AG09309 (cell line): ENCODE results near the gene RALGDS.

Experiments
- DNase-seq: peaks from one replicate; pipeline ENCODE4 v3.0.0-alpha.2; 2010; ENCODE audit warnings: low read depth
- H3K4me3 ChIP-seq: 2 replicates; pipeline ENCODE4 v1.5.1; 2011; ENCODE audit warnings: mild to moderate bottlenecking, low read depth, low read length, moderate library complexity; ENCODE audit not compliant: control insufficient read depth
- TF ChIP-seq, protein P1 (sequence below): IDR thresholded peaks from 2 replicates; pipeline ENCODE4 v1.5.1; 2011; ENCODE audit warnings: mild to moderate bottlenecking, low read depth, low read length, inconsistent platforms; ENCODE audit not compliant: insufficient read depth, control insufficient read depth; ENCODE audit errors: missing control alignments

The RALGDS gene

DNA sequence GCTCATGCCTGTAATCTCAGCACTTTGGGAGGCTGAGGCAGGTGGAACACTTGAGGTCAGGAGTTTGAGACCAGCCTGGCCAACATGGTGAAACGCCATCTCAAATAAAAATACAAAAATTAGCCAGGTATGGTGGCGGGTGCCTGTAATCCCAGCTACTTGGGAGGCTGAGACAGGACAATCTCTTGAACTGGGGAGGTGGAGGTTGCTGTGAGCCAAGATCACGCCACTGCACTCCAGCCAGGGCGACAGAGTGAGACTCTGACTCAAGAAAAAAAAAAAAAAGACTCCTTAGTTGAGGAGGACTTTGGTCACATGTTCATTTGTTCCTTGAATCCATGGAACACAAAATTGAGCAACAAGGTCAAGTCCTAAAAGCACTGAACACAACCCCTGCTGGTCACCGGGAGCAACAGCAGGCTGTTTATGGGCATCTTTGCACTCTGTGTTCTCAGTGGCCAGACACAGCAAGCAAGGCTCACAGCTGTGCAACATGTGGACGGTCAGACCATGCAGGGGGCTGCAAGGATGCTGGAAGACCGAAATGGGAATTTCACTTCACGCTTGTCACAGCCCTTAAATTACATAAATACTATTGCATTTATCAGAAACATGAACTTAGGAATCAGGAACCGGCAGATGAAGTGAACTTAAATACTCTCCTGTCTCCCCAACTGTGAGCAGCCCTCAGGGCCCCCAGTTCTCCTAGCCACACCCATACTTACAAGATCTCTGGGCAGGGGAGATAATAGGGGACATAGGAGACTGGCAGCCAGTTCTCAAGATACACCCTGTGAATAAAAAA, 39.9 kb upstream of the RALGDS start:
- H3K4me3 ChIP-seq = no peak overlapping the region
- TF ChIP-seq, protein P1, sequence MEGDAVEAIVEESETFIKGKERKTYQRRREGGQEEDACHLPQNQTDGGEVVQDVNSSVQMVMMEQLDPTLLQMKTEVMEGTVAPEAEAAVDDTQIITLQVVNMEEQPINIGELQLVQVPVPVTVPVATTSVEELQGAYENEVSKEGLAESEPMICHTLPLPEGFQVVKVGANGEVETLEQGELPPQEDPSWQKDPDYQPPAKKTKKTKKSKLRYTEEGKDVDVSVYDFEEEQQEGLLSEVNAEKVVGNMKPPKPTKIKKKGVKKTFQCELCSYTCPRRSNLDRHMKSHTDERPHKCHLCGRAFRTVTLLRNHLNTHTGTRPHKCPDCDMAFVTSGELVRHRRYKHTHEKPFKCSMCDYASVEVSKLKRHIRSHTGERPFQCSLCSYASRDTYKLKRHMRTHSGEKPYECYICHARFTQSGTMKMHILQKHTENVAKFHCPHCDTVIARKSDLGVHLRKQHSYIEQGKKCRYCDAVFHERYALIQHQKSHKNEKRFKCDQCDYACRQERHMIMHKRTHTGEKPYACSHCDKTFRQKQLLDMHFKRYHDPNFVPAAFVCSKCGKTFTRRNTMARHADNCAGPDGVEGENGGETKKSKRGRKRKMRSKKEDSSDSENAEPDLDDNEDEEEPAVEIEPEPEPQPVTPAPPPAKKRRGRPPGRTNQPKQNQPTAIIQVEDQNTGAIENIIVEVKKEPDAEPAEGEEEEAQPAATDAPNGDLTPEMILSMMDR = peak; percentile 77
- no peak for DNase-seq

DNA sequence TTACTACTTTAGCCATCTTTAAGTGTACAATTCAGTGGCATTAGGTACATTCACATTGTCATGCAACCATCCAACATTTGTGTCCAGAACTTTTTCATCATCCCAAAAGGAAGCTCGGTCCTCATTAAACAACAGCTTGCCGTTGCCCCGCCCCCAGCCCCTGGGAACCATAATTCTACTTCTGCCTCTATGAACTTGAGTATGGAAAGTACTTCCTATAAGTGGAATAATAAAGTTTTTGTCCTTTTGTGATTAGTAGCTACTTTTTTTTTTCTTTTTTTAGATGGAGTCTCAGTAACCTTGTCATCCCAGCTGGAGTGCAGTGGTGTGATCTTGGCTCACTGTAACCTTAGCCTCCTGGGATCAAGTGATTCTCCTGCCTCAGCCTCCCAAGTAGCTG, 37.7 kb upstream of the RALGDS start:
- no peak for DNase-seq
- H3K4me3 ChIP-seq = no peak overlapping the region

DNA sequence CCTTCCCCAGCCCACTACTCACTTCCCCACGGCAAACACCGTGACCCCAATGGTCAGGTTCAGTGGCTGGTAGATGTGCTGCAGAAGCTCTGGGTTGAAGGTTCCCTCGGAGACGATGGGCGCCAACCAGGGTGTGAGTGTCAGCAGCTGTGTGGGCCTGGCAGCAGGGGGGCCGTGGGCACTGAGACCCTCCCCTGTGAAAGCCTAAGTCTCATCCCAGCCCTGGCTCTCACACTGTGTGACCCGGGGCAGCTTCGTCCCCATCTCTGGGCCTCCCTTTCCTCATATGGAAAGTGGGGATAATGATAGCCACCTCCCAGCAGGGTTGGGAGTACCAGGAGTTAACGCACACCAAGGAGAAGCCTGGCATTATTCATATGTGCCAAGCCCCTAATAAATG, 34.1 kb upstream of the RALGDS start:
- DNase-seq = no peak
- TF ChIP-seq, protein P1 = no peak

More for the DNA sequence above, 37.7 kb upstream of the RALGDS start:
- TF ChIP-seq, protein P1 = no peak

DNA sequence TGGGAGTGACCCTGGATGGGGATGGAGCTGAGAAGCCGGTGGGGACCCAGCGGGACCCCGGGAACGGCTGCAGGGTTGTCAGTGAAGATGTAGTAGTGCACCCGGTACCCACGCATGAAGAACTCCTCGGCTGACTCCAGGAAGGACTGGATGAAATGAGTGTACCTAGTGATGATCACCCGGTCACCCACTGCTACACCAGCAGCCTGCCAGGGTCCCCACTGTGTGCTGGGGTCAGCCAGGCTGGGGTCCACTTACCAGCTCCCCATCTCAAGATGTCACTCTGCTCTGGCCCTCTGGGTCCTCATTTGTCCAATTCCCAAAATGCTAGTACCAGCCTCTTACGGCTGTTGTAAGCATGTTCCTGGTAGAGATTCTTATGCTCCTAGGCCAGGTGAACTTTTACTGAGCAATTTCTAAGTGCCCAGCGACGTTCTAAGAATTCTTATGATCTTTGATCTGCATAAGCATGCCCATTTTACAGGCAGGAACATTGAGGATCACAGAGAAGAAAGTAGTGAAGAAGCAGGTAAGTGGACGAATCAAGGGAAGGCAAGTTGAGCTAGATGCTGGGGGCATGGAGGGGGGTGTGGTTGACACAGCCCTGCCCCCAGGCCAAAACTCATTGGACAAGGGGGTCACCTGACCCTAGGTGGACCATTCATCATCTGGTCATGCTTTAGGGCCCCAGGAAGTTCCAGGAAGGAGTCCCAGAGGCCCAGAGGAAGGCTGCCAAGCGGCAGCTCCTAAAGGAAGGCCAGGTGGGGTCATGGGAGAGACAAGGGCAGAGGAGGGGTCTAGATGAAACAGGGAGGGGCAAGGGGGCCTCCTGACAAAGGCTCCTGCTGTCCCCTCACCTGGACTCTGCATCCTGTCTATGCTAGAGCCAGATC, 33.3 kb upstream of the RALGDS start:
- no peak overlapping the region for H3K4me3 ChIP-seq
- no peak for DNase-seq
- TF ChIP-seq, protein P1 = no peak

More for the DNA sequence above, 34.1 kb upstream of the RALGDS start:
- no peak overlapping the region for H3K4me3 ChIP-seq

DNA sequence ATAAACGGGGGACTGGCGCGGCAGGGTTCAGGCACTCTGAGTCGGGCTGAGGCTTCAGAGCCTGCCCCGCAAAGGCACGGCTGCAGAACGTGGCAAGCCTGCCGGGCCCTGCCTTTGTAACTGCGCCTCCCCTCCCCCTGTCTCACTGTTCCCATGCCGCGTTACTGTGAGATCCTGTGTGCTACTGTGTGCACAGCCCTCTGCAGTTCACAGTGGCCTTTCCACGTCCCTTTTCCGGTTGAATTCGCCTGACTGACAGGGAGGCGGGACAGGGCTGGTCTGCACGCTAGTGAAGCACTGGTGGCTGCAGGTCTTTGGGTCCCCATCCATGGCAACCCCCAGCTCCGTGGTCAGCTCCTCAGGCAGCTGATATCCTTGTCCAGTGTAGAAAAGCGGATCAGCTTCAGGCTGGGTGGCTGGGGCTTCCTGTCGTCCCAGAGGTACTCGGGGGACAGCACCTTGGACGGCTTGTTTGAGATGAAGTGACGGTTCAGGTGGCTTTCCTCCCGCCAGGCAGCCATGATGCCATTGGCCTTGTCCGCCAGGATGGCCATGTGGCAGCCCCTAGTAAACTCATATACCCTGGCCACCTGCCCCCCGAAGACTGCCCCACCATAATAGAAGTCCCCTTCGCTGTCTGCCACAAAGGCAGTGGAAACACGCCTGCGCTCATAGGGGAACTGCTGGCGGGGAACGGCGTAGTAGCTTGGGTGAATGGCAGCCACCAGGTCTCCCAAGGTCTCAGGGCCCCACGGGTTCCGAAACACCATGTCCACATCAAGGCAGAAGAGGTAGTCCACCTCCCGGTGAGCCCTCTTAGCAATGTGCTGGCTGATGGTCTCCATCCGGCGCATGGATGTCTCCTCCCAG, 32.4 kb upstream of the RALGDS start:
- DNase-seq = no peak
- no peak overlapping the region for H3K4me3 ChIP-seq
- TF ChIP-seq, protein P1 = no peak
